ENCODE results near the gene MAP7. TPM values are rescaled to one million over a fixed set of nuclear protein-coding genes. Genes with fewer than 3 reads are reported as not detected.

MAP7 gene
- total RNA-seq, 4 donors from 2014 or later = 0.84 to 1.5 (median 1.4) TPM

DNA sequence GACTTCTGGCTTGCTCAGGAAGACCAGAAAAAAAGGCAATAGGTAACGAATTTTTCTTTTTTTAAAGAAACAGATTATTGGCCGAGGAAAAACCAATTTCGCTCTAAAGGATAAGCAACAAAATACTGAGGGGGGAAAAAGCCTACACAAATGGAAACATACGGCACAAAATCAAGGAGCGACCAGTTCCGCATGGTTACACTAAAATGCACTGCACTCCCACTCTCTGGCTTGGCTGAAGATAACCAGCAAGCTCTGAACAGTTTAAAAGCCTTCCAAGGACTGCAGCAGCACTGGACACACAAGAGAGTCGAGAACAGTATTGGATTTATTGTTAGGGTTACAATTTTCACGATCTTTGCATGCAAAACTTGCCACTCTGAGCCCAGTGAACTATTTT lies 881 bp upstream of the MAP7 start:
- peaks cover 0 to 50% of the 10 kb centered on the region in 2 donors for H3K27me3 ChIP-seq
- H3K4me3 ChIP-seq = peak overlapping the region in 1 of 4 donors; percentile 78
- no peak for TF ChIP-seq EP300 (IDR thresholded peaks at IDR 0.05)
- TF ChIP-seq CTCF (IDR thresholded peaks at IDR 0.05) = no peak
- TF ChIP-seq POLR2A (IDR thresholded peaks at IDR 0.05) = no peak
- peaks cover 0 to 17% (median 10%) of the 10 kb centered on the region in 4 donors for H3K4me1 ChIP-seq
- no peak overlapping the region for H3K27ac ChIP-seq
- 59 to 64% methylated on average over 8 of the region's 8 CpGs for WGBS, 2 donors
- no peaks in the 10 kb centered on the region for H3K9me3 ChIP-seq
- no peak for DNase-seq (ENCODE audit: low spot score in 2 of 2)
- no peaks in the 10 kb centered on the region for H3K36me3 ChIP-seq

DNA sequence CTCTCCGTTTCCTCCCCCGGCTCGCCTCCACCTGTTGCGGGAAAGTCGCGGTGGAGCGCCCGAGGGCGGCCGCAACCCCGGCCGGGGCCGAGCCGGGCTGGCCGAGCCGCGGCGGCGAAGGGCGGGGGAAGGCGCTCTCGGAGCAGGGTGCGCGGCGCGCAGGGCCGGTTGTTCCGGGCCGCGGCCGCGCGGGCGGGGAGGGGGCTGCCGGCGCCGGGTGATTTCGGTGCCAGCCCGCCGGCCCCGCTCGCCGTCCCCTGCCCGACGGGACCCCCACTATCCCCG lies 235 bp downstream of the MAP7 start:
- H3K4me1 ChIP-seq = peaks cover 0 to 17% (median 10%) of the 10 kb centered on the region in 4 donors
- H3K36me3 ChIP-seq = no peaks in the 10 kb centered on the region
- no peak for DNase-seq (ENCODE audit: low spot score in 2 of 2)
- H3K27me3 ChIP-seq = peaks cover 0 to 54% of the 10 kb centered on the region in 2 donors
- TF ChIP-seq EP300 (IDR thresholded peaks at IDR 0.05) = no peak
- TF ChIP-seq POLR2A (IDR thresholded peaks at IDR 0.05) = no peak
- no peak for TF ChIP-seq CTCF (IDR thresholded peaks at IDR 0.05)
- peak overlapping the region; percentile 58 to 78 (median 63) for H3K4me3 ChIP-seq
- no peaks in the 10 kb centered on the region for H3K9me3 ChIP-seq
- WGBS, 2 donors = 0% methylated on average over 4 of the region's 46 CpGs; no CpG with 5 or more reads in 1 of the 2 donors
- H3K27ac ChIP-seq = peak overlapping the region in 2 of 4 donors; percentile 0 to 67

GRCh38 chr6:136549300-136550044 lies 750 bp downstream of the MAP7 start:
- WGBS, 2 donors = 4 to 6% methylated on average over 13 to 36 of the region's 42 CpGs
- H3K27me3 ChIP-seq = peaks cover 0 to 56% of the 10 kb centered on the region in 2 donors
- H3K4me3 ChIP-seq = peak overlapping the region; percentile 33 to 78 (median 60)

DNA sequence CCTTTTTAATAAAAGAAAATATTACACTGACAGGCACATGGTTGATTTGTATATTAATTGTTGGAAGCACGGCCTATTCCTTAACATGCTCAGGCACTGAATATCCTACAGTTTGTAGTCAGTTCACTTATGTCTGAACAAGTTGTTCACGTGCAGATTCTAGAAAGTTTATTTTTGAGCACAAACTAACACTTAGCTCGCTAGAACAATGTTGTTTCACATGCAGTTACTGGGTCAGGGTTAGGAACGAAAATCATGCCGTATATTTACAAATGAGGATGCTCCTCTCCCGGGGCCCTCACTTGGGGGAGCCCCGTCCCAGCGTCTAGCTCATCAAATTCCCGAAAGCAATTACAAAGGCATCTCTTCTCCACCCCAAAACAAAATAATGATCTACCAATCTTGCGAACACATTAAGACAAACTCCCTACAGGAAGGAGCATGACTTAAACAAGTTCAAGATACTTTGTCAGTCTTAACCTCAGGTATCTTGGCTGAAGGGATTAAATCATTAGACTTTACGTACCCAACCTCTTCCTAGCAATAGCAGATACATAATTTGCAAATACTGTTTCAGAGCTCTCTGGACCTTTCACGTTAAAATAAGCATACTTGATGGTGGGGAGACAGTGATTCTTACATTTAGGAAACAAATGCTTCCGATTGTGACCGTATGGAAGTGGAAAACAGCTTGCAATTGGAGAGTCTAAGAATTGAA lies 1.5 kb downstream of the MAP7 start:
- Histone ChIP-seq H3K27me3 (peaks cover 0 to 57% of the 10 kb centered on the region in 2 donors), H3K4me3 (no peak overlapping the region), H3K4me1 (peaks cover 0 to 17% (median 10%) of the 10 kb centered on the region in 4 donors), H3K9me3 (no peaks in the 10 kb centered on the region), H3K27ac (no peak overlapping the region), H3K36me3 (no peaks in the 10 kb centered on the region)
- DNase-seq (ENCODE audit: low spot score in 2 of 2) = no peak
- TF ChIP-seq CTCF (IDR thresholded peaks at IDR 0.05) (no peak), POLR2A (IDR thresholded peaks at IDR 0.05) (no peak)
- WGBS, 2 donors = 67 to 75% methylated on average over 14 of the region's 14 CpGs

More at GRCh38 chr6:136549300-136550044, 750 bp downstream of the MAP7 start:
- Histone ChIP-seq H3K4me1 (peaks cover 0 to 17% (median 10%) of the 10 kb centered on the region in 4 donors), H3K36me3 (no peaks in the 10 kb centered on the region), H3K27ac (peak overlapping the region in 2 of 4 donors; percentile 0 to 67), H3K9me3 (no peaks in the 10 kb centered on the region)
- DNase-seq (ENCODE audit: low spot score in 2 of 2) = no peak
- TF ChIP-seq EP300 (IDR thresholded peaks at IDR 0.05) (no peak), CTCF (IDR thresholded peaks at IDR 0.05) (no peak), POLR2A (IDR thresholded peaks at IDR 0.05) (no peak)

DNA sequence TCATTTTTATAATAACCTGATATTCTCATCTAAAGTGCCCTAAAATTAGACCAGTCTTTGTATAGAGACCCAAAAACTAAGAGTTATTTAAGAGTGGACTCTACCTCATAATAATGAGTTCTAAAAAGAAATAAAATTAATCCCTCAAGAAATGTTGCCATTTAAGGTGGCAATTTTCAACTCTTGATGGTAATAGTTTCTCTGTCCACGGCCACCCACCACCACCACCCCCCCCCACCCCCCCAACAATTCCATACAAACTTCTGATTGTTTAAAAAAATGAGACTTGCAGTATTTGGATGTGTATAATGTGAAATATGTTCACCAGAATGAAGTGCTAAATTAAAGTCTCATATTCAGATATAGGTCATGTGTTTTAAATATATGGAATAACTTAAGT lies 2.4 kb downstream of the MAP7 start:
- TF ChIP-seq CTCF (IDR thresholded peaks at IDR 0.05) (no peak), EP300 (IDR thresholded peaks at IDR 0.05) (no peak), POLR2A (IDR thresholded peaks at IDR 0.05) (no peak)
- no peak for DNase-seq (ENCODE audit: low spot score in 2 of 2)
- Histone ChIP-seq H3K4me1 (peaks cover 0 to 17% (median 10%) of the 10 kb centered on the region in 4 donors), H3K4me3 (no peak overlapping the region), H3K27me3 (peaks cover 0 to 59% of the 10 kb centered on the region in 2 donors), H3K27ac (no peak overlapping the region), H3K36me3 (no peaks in the 10 kb centered on the region), H3K9me3 (no peaks in the 10 kb centered on the region)
- WGBS, 2 donors = 65 to 76% methylated on average over 1 of the region's 1 CpG
